ENCODE data around the gene ASIC5.

Gene ASIC5

GRCh38 chr4:155878611-155879010 is 12.5 kb upstream of the ASIC5 start:
- DNase-seq: no peak

- no peak for DNase-seq
Observed at GRCh38 chr4:155877971-155878370, 11.9 kb upstream of the ASIC5 start.

- no peak for DNase-seq
Observed at GRCh38 chr4:155875878-155876277, 9.8 kb upstream of the ASIC5 start.

GRCh38 chr4:155855897-155856296 is 10.2 kb downstream of the ASIC5 start:
- no peak for DNase-seq

GRCh38 chr4:155854582-155855226 is 11.4 kb downstream of the ASIC5 start:
- peak; percentile 9 for DNase-seq

GRCh38 chr4:155853189-155853588 is 12.9 kb downstream of the ASIC5 start:
- DNase-seq: no peak

GRCh38 chr4:155849042-155849441 is 17.0 kb downstream of the ASIC5 start:
- DNase-seq: no peak

- DNase-seq: no peak
Observed at GRCh38 chr4:155846929-155847328, 19.1 kb downstream of the ASIC5 start.

- DNase-seq: no peak
Observed at GRCh38 chr4:155842080-155842479, 24.0 kb downstream of the ASIC5 start.

GRCh38 chr4:155837203-155837796 is 28.8 kb downstream of the ASIC5 start:
- no peak for DNase-seq

GRCh38 chr4:155832664-155833063 is 33.4 kb downstream of the ASIC5 start:
- DNase-seq: no peak

GRCh38 chr4:155828628-155829027 is 37.4 kb downstream of the ASIC5 start:
- DNase-seq: no peak

- DNase-seq: no peak
Observed at GRCh38 chr4:155822572-155822971, 43.5 kb downstream of the ASIC5 start.

GRCh38 chr4:155820887-155821518 is 45.1 kb downstream of the ASIC5 start:
- DNase-seq: no peak

GRCh38 chr4:155819066-155819465 is 47.0 kb downstream of the ASIC5 start:
- no peak for DNase-seq

- DNase-seq: no peak
Observed at GRCh38 chr4:155818639-155819038, 47.4 kb downstream of the ASIC5 start.

- no peak for DNase-seq
Observed at GRCh38 chr4:155811083-155811482, 55.0 kb downstream of the ASIC5 start.

- DNase-seq: peak; percentile 94
Observed at GRCh38 chr4:155809835-155810234, 56.2 kb downstream of the ASIC5 start.

- no peak for DNase-seq
Observed at GRCh38 chr4:155807021-155807420, 59.1 kb downstream of the ASIC5 start.

GRCh38 chr4:155805016-155805415 is 61.1 kb downstream of the ASIC5 start:
- DNase-seq: no peak

GRCh38 chr4:155802190-155802959 is 63.7 kb downstream of the ASIC5 start:
- no peak for DNase-seq

- DNase-seq: no peak
Observed at GRCh38 chr4:155800685-155801343, 65.3 kb downstream of the ASIC5 start.

- DNase-seq: no peak
Observed at GRCh38 chr4:155799794-155800123, 66.3 kb downstream of the ASIC5 start.
